ENCODE measurements around the gene TXNDC8. TPM values are rescaled to one million over a fixed set of nuclear protein-coding genes. Genes with fewer than 3 reads are reported as not detected.

TXNDC8 gene
- total and polyA plus RNA-seq, 2 experiments from 2014 or later = not detected

- no peak for DNase-seq (ENCODE audit: low spot score)
- Histone ChIP-seq H3K79me2 (no peaks in the 10 kb centered on the region), H3K4me2 (no peak overlapping the region), H2AFZ (no peak overlapping the region), H3K4me3 (no peak overlapping the region), H3K9me2 (replicated peaks; ENCODE audit: insufficient read depth) (no peaks in the 10 kb centered on the region), H3K36me3 (replicated peaks; ENCODE audit: insufficient read depth, low read depth) (no peaks in the 10 kb centered on the region), H3K27me3 (no peaks in the 10 kb centered on the region), H3K4me1 (ENCODE audit: insufficient read depth) (no peaks in the 10 kb centered on the region), H3K27ac (no peak overlapping the region), H3K9me3 (ENCODE audit: low read depth) (no peaks in the 10 kb centered on the region), H4K20me1 (ENCODE audit: insufficient read depth, poor library complexity, severe bottlenecking) (no peaks in the 10 kb centered on the region)
- 44% methylated on average over 2 of the region's 2 CpGs for WGBS (ENCODE audit: low lambda C conversion rate, missing lambda C conversion rate)
- TF ChIP-seq, protein P1, sequence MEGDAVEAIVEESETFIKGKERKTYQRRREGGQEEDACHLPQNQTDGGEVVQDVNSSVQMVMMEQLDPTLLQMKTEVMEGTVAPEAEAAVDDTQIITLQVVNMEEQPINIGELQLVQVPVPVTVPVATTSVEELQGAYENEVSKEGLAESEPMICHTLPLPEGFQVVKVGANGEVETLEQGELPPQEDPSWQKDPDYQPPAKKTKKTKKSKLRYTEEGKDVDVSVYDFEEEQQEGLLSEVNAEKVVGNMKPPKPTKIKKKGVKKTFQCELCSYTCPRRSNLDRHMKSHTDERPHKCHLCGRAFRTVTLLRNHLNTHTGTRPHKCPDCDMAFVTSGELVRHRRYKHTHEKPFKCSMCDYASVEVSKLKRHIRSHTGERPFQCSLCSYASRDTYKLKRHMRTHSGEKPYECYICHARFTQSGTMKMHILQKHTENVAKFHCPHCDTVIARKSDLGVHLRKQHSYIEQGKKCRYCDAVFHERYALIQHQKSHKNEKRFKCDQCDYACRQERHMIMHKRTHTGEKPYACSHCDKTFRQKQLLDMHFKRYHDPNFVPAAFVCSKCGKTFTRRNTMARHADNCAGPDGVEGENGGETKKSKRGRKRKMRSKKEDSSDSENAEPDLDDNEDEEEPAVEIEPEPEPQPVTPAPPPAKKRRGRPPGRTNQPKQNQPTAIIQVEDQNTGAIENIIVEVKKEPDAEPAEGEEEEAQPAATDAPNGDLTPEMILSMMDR (IDR thresholded peaks at IDR 0.05; ENCODE audit: poor library complexity) = no peak
- no peak for TF ChIP-seq EZH2phosphoT487 (IDR thresholded peaks at IDR 0.05; ENCODE audit: low read depth, severe bottlenecking, unreplicated experiment)
- no peak for TF ChIP-seq EZH2 (IDR thresholded peaks at IDR 0.05; ENCODE audit: borderline replicate concordance)
Measured at GRCh38 chr9:110357505-110357904, 19.8 kb upstream of the TXNDC8 start.

DNA sequence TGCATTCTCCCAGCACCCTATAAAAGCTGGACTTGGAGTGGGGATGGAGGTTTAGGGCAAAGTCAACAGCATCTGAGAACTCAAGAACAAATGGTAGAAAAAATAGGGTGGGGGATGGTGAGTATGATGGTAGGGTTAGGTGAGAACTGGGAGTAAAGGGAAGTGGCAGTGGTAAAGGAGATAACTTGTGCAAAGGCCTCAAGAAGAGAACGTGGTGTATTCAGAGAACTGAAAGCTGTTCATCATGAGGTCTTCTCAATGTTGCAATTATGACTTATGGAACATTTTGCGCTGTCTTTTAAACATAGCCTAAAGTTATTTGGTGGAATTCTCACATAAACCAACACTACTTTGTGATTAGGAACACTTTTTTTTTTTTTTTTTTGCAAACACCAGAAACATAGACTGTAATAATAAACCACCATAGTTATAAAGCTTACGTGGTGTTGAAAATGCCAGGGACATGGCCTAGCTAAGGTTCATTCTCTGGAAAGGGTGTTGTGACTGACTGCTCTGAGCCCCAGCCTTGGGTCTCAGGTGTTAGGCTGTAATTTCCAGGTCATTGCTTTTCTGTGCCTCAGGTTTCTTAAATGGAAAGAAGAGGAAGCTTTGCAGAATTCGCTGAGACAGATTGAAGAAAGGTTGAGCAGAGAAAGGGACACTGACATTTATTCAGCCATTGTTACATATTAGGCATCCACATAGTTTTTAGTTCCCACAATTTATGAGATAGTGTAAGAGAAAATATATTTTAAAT lies 19.2 kb upstream of the TXNDC8 start:
- Histone ChIP-seq H3K4me2 (no peak overlapping the region), H3K9me3 (ENCODE audit: low read depth) (no peaks in the 10 kb centered on the region), H3K36me3 (replicated peaks; ENCODE audit: insufficient read depth, low read depth) (no peaks in the 10 kb centered on the region), H3K4me1 (ENCODE audit: insufficient read depth) (no peaks in the 10 kb centered on the region), H3K9me2 (replicated peaks; ENCODE audit: insufficient read depth) (no peaks in the 10 kb centered on the region), H3K27me3 (no peaks in the 10 kb centered on the region), H3K79me2 (no peaks in the 10 kb centered on the region), H3K4me3 (no peak overlapping the region), H2AFZ (no peak overlapping the region), H3K27ac (no peak overlapping the region), H4K20me1 (ENCODE audit: insufficient read depth, poor library complexity, severe bottlenecking) (no peaks in the 10 kb centered on the region)
- TF ChIP-seq EZH2 (IDR thresholded peaks at IDR 0.05; ENCODE audit: borderline replicate concordance) (no peak), EZH2phosphoT487 (IDR thresholded peaks at IDR 0.05; ENCODE audit: low read depth, severe bottlenecking, unreplicated experiment) (no peak)
- TF ChIP-seq, protein P1 (IDR thresholded peaks at IDR 0.05; ENCODE audit: poor library complexity) = no peak
- no peak for DNase-seq (ENCODE audit: low spot score)
- 87% methylated on average over 4 of the region's 4 CpGs for WGBS (ENCODE audit: low lambda C conversion rate, missing lambda C conversion rate)

GRCh38 chr9:110355911-110356310 lies 18.2 kb upstream of the TXNDC8 start:
- H3K36me3 ChIP-seq (replicated peaks; ENCODE audit: insufficient read depth, low read depth) = no peaks in the 10 kb centered on the region
- 94% methylated on average over 2 of the region's 2 CpGs for WGBS (ENCODE audit: low lambda C conversion rate, missing lambda C conversion rate)
- no peaks in the 10 kb centered on the region for H3K27me3 ChIP-seq
- TF ChIP-seq EZH2 (IDR thresholded peaks at IDR 0.05; ENCODE audit: borderline replicate concordance) = no peak
- TF ChIP-seq, protein P1 (IDR thresholded peaks at IDR 0.05; ENCODE audit: poor library complexity) = no peak
- no peak for TF ChIP-seq EZH2phosphoT487 (IDR thresholded peaks at IDR 0.05; ENCODE audit: low read depth, severe bottlenecking, unreplicated experiment)
- no peaks in the 10 kb centered on the region for H3K9me3 ChIP-seq (ENCODE audit: low read depth)
- no peak for DNase-seq (ENCODE audit: low spot score)
- H3K9me2 ChIP-seq (replicated peaks; ENCODE audit: insufficient read depth) = no peaks in the 10 kb centered on the region
- no peaks in the 10 kb centered on the region for H3K4me1 ChIP-seq (ENCODE audit: insufficient read depth)
- H3K4me2 ChIP-seq = no peak overlapping the region
- no peak overlapping the region for H3K4me3 ChIP-seq
- no peak overlapping the region for H3K27ac ChIP-seq
- H2AFZ ChIP-seq = no peak overlapping the region
- H3K79me2 ChIP-seq = no peaks in the 10 kb centered on the region
- no peaks in the 10 kb centered on the region for H4K20me1 ChIP-seq (ENCODE audit: insufficient read depth, poor library complexity, severe bottlenecking)
